Esophagus squamous epithelium (tissue), 5 donors: ENCODE results near the gene AK8. TPM values are rescaled to one million over a fixed set of nuclear protein-coding genes. Genes with fewer than 3 reads are reported as not detected.

ENCODE experiments used
- DNase-seq: peaks from one replicate; lab custom pipeline; 2025; lab: John Stamatoyannopoulos, UW
- H3K27ac ChIP-seq, 4 donors: fragments of 200-600 bp; sonication (generic); one replicate each; pipeline ENCODE4 v1.5.1; 2016 to 2019; ENCODE audit warnings: mild to moderate bottlenecking in 1 of 4
- H3K27me3 ChIP-seq, 4 donors: fragments of 200-600 bp; sonication (generic); 1 replicate in 3 of 4; 2 replicates in 1 of 4; pipeline versions ENCODE4 v1.5.1 to v1.6.0; 2017 to 2021; ENCODE audit warnings: antibody characterized with exemption in 1 of 4
- H3K36me3 ChIP-seq, 3 donors: fragments of 200-600 bp; sonication (generic); one replicate each; pipeline ENCODE4 v1.5.1; 2016 to 2019
- H3K4me1 ChIP-seq, 3 donors: fragments of 200-600 bp; sonication (generic); one replicate each; pipeline ENCODE4 v1.5.1; 2017 to 2019
- H3K4me3 ChIP-seq, 4 donors: fragments of 200-600 bp; sonication (generic); 1 replicate in 3 of 4; 2 replicates in 1 of 4; pipeline ENCODE4 v1.5.1; 2016 to 2019; ENCODE audit warnings: mild to moderate bottlenecking in 2 of 4, moderate library complexity in 1 of 4
- H3K9me3 ChIP-seq, 3 donors: fragments of 200-600 bp; sonication (generic); one replicate each; pipeline ENCODE4 v1.5.1; 2016 to 2019
- CTCF ChIP-seq, 6 experiments: fragments of 450-650 bp in 4 of 6; fragments of 200-600 bp in 2 of 6; sonication (generic) in 2 of 6; IDR thresholded peaks; one replicate each; pipeline ENCODE4 v1.5.1; 2016 to 2019; ENCODE audit warnings: antibody characterized with exemption in 6 of 6, mild to moderate bottlenecking in 4 of 6, moderate library complexity in 4 of 6
- POLR2A ChIP-seq, 4 donors: fragments of 450-650 bp; IDR thresholded peaks; one replicate each; pipeline ENCODE4 v1.6.1; 2017; ENCODE audit warnings: antibody characterized with exemption in 4 of 4, mild to moderate bottlenecking in 4 of 4, moderate library complexity in 3 of 4
- WGBS, 2 donors: methylation state at CpG; one replicate each; pipeline ENCODE4 v1.1.5; 2018; 5-methylcytosine and 5-hydroxymethylcytosine counted together
- intact Hi-C: fragments of 100-400 bp; cut with DNase I; formaldehyde crosslinking; loops from one replicate; pipeline ENCODE4 v1.15.0; 2022
- total RNA-seq, 4 donors: library from RNA; depleted of rRNA; stranded (reverse); fragments of >200 nt; gene quantifications; one replicate each; pipeline ENCODE4 v1.1.0, GENCODE V29; 2016
- donor health status: DM: yes; HTN: yes; CAD: no.

The AK8 gene
- total RNA-seq, 4 donors from 2014 or later = 0.38 to 1.1 (median 0.48) TPM; not detected in 1

DNA sequence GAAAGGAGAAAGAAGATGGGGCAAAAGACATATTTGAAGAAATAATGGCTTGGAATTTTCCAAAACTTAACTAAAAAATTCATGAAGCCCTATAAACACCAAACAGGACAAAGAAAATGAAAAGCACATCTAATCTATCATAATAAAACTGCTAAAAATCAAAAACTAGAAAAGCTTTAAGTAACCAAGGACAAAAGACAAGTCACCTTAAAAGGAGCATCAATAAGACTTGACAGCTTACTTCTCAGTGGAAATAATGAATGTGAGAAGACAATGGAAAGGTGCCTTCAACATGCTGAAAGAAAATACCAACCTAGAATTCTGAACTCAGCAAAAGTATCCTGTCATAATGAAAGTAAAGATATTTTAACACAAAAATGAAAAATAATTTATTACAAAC lies 180.9 kb downstream of the AK8 start:
- Histone ChIP-seq H3K36me3 (no peaks in the 10 kb centered on the region), H3K27me3 (no peaks in the 10 kb centered on the region), H3K9me3 (peaks cover 0 to 29% (median 13%) of the 10 kb centered on the region in 3 donors), H3K4me1 (no peaks in the 10 kb centered on the region), H3K27ac (no peak overlapping the region), H3K4me3 (no peak overlapping the region)
- intact Hi-C loops = no loop called here
- no peak for DNase-seq
- no peak for TF ChIP-seq POLR2A (IDR thresholded peaks at IDR 0.05)
- TF ChIP-seq CTCF (IDR thresholded peaks at IDR 0.05) = no peak

DNA sequence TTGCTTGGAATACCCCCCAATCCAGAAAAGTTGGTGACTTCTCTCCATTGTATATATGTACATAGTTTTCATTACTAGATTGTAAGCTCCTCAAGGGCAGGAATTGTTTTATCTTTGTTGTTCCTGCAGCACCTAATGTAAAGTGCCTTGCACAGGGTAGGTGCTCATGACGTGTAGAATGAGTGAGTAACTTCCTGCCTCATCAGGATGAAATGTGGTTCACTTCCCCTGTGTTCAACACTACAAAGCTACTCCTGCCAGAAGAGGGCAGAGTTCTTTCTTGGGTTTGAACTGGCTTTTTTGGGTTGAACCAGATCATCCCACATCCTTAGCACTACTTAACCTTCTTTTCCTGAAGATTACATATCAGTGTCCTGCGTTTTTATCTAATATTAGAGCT lies 183.9 kb downstream of the AK8 start:
- intact Hi-C loops = no loop called here
- H3K27ac ChIP-seq = no peak overlapping the region
- H3K36me3 ChIP-seq = peaks cover 0 to 28% (median 10%) of the 10 kb centered on the region in 3 donors
- H3K4me1 ChIP-seq = no peaks in the 10 kb centered on the region
- WGBS, 2 donors = 17 to 33% methylated on average over 2 of the region's 2 CpGs
- H3K9me3 ChIP-seq = peaks cover 0 to 29% (median 13%) of the 10 kb centered on the region in 3 donors
- DNase-seq = no peak
- H3K27me3 ChIP-seq = no peaks in the 10 kb centered on the region
- no peak overlapping the region for H3K4me3 ChIP-seq
- peak in 3 of 6 experiments; percentile 28 to 46 (median 30) for TF ChIP-seq CTCF (IDR thresholded peaks at IDR 0.05)
- TF ChIP-seq POLR2A (IDR thresholded peaks at IDR 0.05) = no peak

DNA sequence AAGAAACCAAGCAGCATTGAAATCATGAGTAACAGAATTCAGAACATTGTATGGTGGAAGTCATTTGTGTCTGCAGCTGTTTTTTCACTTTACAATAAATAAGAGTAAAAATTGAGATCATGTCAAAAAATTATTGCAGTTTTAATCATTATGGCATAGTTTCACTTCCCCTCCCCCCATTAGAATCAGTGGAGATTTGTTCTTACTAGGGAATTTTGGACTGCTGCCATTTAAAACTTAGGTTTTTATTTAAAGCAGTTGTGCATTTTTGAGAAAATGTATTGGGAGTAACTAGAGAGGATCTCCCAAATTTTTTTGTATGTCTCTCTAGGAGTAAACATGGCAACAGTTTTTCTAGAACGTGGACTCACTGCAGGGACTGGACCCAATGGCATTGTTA lies 187.4 kb downstream of the AK8 start:
- H3K4me1 ChIP-seq = no peaks in the 10 kb centered on the region
- no peak for DNase-seq
- H3K36me3 ChIP-seq = peaks cover 0 to 63% (median 15%) of the 10 kb centered on the region in 3 donors
- intact Hi-C loops = no loop called here
- H3K27ac ChIP-seq = no peak overlapping the region
- H3K9me3 ChIP-seq = no peaks in the 10 kb centered on the region
- 80 to 100% methylated on average over 1 of the region's 1 CpG for WGBS, 2 donors
- no peaks in the 10 kb centered on the region for H3K27me3 ChIP-seq
- no peak overlapping the region for H3K4me3 ChIP-seq
- TF ChIP-seq CTCF (IDR thresholded peaks at IDR 0.05) (no peak), POLR2A (IDR thresholded peaks at IDR 0.05) (no peak)

GRCh38 chr9:132683873-132684272 lies 194.2 kb downstream of the AK8 start:
- Histone ChIP-seq H3K9me3 (no peaks in the 10 kb centered on the region), H3K4me3 (no peak overlapping the region), H3K27me3 (no peaks in the 10 kb centered on the region), H3K27ac (no peak overlapping the region), H3K36me3 (peaks cover 0 to 89% (median 22%) of the 10 kb centered on the region in 3 donors), H3K4me1 (no peaks in the 10 kb centered on the region)
- WGBS, 2 donors = 95 to 100% methylated on average over 1 of the region's 1 CpG
- TF ChIP-seq CTCF (IDR thresholded peaks at IDR 0.05) (no peak), POLR2A (IDR thresholded peaks at IDR 0.05) (no peak)
- DNase-seq = no peak
- intact Hi-C loops = no loop called here

- intact Hi-C loops = no loop called here
- WGBS, 2 donors = 86% methylated on average over 5 of the region's 5 CpGs
- Histone ChIP-seq H3K9me3 (no peaks in the 10 kb centered on the region), H3K27ac (no peak overlapping the region), H3K4me3 (no peak overlapping the region), H3K4me1 (no peaks in the 10 kb centered on the region), H3K27me3 (no peaks in the 10 kb centered on the region), H3K36me3 (peaks cover 9 to 78% (median 25%) of the 10 kb centered on the region in 3 donors)
- TF ChIP-seq CTCF (IDR thresholded peaks at IDR 0.05) (no peak), POLR2A (IDR thresholded peaks at IDR 0.05) (no peak)
- DNase-seq = no peak
These were observed 196.5 kb downstream of the AK8 start for GRCh38 chr9:132681561-132681960.
